NOMO-1 (cell line): ENCODE measurements around the gene HCFC1.
A peak's percentile ranks its signal among the peaks of the same experiment; 100 is the strongest.
"Not testable (repeated sequence)": the region's sequence is repeated elsewhere in the genome, so short reads cannot be mapped to it uniquely, and the experiment has no call there.

Experiments used
- DNase-seq, 2 experiments: peaks; one replicate each; lab custom pipeline; 2025; ENCODE audit not compliant: unreplicated experiment in 2 of 2; lab: John Stamatoyannopoulos, UW

HCFC1 gene

DNA sequence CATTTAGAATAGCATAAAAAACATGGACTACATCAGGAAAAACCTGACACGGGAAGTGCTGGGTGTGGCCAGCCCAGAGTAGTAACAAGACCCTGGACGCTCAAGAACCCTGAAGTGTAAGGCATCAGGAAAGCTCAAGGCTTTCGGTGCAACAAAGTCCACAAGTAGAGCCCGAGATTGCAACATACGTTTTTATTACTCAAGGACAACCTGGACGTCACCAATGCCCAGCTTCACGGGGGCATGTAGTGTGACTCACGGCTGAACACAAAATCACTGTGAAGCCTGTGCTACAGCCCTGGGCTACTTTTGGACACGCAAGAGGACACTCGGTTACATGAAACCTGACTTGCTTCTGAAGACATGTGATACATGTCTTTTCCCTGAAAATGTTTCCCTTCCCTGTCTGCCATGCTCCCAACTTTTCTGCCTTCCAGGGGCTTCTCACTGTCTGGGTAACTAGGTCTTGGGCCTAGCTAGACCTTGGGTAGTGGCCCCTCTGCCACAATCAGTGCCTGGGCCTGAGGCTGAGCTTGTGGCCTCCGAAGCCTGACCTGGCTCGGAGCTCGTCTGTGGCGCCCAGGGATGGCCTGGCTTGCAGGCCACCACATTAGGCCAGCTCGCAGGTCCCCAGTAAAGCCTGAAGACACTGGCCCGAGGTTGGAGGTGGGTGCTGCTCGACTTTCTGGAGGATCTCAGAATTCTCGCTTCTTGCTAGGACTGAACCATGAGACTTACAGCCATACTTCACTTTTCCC, 38.9 kb upstream of the HCFC1 start:
- DNase-seq, result peak in 1 of 2 experiments; percentile 29

DNA sequence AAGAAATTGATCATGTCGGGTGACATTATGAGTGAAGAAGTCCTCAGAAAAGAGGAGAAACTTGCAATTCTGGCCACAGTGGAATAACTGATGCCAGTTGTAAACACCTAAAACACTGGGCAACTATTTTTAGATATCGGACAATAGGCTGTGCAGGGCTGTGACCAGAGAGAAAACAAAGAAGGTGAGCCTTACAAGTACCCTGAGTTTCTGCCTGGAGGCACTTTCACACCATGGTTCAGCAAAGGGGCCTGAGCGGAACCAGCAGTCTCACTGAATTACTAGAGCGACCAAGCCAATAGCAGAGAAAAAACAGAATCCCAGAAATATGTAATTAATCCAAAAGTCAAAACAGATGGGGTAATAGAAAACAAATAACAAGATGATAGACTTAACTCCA, 36.9 kb upstream of the HCFC1 start:
- DNase-seq, result no peak

DNA sequence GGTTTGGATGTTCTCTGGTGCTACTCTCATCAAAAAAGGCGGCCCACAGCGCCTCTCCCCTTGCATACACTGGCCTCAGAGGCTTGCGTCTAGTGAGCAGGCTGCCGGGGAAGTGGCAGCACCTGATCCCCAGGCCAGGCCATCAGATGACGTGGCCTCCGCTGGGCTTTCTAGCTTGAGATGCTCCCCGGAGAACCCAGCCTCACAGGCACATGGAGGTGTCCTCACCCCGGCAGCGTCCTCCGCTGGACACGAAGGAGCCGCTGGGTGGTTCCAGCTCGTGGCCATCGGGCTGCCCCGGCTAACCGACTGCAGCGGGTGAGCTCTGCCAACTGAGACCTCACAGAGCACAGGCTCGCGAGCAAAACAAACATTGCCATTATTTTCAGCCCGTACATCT, 35.3 kb upstream of the HCFC1 start:
- DNase-seq, result no peak

DNA sequence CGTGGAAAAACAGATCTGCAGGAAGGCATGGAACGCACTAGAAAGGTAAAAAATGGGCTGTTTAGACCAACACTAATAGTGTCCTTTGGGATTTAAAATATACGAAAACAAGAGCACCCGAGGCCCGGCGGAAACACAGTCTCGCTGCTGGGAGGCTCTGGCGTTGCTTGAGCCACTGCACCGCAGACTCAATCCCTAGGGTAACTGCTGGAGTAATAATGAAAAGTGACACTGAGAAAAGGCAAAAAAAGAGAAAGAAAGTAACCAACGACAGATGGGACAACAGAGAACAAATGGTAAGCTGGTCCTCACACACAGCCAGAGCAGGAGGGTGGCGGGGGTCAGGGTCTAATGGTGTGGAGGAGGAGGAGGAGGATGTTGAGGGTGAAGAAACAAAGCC, 32.7 kb upstream of the HCFC1 start:
- no peak for DNase-seq

DNA sequence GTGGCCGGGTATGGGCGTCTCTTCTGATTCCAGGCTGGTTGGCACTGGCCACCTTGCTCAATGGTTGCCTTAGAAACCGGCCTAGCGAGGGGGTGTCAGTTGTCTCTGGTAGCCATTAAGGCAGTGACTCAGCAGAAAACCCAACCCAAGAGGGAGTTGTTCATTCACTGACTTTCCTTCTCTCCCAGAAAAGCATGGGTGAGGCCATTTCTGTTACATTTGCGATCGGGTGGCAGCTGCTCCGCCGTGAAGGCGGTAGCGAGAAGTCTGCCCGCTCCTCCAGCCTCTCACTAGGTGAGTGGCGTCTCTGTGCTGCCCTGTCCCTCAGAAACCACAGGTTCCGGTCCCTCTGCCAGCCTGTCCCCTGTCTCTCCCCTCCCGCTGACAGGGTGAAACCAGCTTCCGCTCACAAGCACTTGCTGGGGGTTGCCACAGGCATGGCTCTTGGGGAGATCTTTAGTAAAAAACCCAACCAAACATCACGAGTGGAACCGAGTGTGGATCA, 30.6 kb upstream of the HCFC1 start:
- DNase-seq, result peak; percentile 74 to 78

DNA sequence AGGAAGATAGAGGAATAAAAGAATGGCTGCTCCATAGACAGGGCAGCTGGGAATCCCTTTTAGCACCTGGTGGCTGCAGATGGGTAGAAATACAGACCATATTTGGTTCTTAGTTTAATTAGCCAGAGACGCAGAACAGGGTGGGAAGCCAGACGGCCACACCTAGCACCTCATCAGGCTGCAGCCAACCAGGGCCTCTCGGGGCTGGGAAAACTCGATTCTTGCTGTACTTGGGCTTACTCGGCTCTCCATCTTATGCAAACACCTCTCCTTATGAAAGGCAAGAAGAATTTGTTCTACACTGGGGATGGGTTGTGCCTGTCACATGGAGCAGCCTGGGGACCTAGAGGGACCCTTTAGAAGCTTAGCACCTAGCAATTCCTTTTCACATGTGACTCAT, 28.4 kb upstream of the HCFC1 start:
- DNase-seq, result no peak

DNA sequence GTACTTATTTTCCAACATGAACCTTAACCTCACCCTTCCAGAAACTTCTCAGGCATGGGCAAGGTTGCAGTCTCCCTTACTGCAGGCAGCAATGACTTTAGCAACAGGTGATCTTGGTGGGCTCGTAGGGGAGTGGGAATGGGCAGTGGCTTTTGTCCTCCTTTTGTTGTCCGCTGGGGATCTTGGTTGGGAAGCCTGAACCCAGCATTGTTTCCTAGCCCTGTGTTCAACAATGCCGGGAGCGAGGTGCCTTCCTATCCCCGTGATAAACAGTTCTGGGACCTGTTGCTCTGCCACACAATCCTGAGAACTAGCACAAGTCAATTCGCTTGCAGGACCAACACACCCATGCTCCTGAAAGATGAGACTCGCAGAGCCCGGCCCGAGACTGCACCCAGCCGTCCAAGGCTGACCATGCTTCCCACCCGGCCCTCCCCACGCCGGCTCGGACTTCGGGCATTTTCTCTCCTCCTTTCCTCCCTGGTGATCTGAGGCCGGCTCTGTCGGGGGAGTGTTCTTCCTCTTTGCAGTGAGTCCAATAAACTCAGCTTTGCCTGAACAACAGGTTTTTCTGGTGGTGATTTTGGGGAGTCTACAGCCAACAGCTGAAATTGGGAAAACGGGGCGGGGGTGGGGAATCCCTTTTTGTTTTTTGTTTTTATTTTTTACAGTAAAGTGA, 27.9 kb upstream of the HCFC1 start:
- DNase-seq, result no peak

DNA sequence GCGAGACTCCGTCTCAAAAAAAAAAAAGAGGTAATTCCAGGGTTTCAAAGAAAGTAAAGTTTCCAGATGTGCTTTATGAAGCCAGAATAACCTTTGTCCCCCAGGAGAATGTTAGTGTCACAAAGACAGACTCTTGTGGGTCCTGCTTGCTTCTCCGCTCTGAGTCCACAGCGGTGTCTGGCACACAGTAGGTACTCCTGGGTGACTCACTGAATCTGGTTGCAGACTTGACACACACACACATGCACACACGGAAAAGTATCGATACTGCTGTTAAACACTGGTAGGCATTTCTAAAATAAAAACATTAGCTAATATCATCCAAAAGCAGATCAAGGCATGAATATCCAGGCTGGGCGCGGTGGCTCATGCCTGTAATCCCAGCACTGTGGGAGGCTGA, 23.9 kb upstream of the HCFC1 start:
- DNase-seq, result no peak

DNA sequence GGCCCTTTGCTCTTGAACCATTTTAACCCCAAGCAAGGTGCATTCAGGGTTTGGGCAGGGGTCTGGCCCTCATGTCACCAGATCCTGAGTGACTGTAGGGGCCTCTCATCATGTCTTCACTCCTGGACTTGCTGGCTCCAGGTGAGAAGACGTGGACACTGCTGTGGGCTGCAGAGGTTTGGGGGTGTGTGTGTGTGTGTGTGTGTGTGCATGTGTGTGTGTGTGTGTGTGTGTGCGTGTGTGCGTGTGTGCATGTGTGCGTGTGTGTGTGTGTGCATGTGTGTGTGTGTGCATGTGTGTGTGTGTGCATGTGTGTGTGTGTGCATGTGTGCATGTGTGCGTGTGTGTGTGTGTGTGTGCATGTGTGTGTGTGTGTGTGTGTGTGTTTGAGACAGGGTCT, 22.8 kb upstream of the HCFC1 start:
- not testable (repeated sequence) for DNase-seq

DNA sequence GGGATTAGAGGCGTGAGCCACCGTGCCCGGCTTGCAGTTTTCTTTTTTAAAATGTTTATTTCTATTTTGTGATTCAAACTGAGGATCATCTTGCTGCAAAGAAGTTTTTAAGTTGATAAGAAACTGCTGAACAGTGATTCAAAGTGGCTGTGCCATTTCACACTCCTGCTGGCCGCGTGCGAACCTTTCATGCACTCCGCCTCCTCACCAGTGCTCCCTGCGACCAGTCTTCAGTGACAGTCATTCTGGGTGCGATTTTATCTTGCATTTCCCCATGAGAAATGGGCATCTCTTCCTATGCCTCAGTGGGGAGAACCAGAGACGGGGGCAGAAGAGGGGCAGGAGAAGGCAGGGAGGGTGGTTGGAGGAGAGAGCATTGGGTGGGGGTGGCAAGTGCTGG, 22.4 kb upstream of the HCFC1 start:
- no peak for DNase-seq

DNA sequence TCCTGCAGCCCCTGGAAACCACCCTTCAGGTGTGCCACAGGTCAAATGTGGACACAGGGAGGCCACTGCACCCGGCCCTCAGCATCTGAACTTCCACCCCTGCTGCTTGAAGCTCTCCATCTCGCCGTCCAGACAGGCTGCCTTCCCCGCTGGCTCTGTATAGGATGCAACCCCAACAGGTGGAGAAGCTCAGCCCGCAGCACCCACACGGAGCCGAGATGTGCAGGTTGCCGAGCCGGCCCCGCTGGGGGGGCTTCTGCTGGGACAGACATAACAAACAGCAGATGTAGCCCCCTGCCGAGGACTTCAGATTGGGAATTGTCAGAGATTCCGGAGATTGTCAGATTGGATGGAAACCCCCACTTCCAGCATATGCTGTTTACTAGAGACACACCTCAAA, 21.5 kb upstream of the HCFC1 start:
- no peak for DNase-seq

DNA sequence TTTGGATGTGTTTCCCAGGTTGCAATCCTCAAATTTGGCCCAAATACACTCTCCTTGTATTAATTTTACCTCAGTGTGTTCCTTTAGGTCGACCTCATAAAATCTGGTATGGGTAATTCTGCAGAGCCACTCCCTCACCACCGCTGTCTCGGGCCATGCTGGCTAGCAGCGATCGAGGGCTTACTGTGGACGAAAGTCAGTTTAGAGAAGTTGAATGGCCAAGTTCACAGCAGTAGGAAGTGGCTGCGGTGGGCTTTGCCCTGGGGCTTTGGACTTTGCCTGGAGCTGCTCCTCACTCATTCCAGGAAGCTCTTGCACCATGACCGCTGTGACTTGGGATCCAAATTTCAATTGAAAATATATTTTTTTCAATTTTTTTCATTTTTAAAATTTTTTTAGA, 20.6 kb upstream of the HCFC1 start:
- DNase-seq, result peak; percentile 63 to 67

DNA sequence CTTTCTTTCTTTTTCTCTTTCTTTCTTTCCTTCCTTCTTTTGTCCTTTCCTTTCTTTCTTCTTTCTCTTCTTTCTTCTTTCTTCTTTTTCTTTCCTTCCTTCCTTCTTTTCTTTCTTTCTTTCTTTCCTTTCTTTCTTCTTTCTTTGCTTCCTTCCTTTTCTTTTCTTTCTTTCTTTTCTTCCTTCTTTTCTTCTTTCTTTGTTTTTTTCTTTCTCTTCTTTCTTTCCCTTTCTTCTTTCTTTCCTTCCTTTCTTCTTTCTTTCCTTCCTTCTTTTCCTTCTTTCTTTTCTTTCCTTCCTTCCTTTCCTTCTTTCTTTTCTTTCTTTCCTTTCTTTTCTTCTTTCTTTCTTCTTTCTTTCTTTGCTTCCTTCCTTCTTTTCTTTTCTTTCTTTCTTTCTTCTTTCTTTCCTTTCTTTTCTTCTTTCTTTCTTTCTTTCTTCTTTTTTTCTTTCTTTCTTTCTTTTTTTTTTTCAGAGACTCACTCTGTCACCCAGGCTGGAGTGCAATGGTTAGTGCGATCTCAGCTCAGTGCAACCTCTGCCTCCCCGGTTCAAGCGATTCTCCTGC, 19.5 kb upstream of the HCFC1 start:
- DNase-seq, result no peak

DNA sequence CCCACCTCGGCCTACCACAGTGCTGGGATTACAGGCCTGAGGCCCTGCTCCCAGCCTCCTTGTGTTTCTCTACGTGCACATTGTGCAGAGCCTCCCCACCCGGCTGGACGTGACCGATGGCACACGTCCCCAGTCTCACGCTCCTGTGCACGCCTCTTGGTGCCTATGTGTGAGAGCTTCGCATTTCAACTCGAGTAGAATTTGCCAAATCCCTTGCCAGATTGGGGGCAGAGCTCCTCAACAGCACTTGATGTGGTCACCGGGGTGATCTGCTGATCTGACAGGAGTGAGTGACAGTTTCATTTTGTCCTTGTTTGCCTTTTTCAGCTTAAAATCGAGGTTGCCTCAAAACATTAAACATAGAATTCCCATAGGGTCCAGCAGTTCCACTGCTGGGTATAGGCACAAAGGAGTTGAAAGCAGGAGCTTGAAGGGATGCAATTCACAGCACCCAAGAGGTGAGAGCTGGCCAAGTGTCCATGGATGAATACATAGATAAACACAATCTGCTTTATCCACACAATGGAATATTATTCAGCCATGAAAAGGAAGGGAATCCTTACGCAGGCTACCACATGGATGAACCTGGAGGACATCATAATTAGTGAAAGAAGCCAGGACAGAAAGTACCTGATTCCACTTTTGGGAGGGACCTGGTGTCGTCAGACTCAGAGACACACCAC, 18.5 kb upstream of the HCFC1 start:
- DNase-seq, result no peak

DNA sequence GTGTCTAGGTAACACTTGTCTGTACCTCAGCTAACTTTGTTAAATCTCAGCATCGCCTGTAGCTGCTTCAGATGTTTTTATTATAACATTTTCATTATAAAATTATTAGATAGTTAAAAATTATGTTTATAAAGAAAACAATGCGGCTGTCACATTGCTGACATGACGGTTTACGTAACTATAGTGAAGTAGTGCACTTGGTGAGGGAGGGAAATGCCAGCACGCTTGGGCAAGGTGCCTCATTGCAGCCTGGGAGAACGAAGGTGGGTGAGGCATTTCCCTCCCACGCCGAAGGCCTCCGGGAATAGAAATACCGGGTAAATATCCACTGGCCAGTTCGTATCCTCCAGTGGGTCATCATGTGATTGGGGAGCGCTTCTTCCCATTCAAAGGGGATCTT, 16.9 kb upstream of the HCFC1 start:
- no peak for DNase-seq

DNA sequence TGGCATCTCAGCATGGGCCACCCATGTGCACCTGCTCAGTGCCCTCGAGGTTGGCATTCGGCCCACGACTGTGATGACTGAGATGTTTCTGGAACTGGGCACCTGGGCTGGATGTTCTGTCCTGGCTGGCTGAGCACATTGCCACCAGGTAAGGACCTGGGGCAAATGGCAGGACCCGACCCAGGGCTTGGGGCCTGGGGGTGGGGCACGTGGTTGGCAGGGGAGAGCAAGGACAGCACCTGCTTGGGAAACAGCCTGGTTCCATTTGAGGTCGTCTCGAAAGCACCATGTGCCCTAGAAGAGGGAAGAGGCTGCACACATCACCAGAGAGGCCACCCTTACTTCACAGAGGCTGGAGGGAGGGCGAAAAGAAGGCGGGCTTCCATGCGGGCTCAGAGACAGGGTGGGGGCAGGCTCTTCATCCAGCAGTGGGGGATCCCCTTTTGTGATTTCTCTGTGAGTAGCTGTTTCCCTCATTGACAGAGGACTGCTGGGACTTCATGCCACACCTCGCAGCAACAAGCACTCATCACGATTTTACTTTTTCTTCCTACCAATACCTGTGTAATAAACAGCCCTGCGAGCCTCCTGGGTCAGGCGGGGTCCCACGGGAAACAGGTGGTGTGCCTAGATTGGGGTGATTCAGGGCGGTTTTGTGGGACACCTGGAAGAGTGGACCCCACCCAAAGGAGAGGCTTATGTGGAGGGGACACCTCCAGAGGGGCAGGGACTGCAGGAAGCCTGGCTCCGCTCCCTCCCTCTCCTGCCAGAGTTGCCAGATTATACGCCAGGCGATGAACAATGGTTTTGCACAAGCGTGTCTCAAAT, 12.9 kb upstream of the HCFC1 start:
- DNase-seq, result peak in 1 of 2 experiments; percentile 11

DNA sequence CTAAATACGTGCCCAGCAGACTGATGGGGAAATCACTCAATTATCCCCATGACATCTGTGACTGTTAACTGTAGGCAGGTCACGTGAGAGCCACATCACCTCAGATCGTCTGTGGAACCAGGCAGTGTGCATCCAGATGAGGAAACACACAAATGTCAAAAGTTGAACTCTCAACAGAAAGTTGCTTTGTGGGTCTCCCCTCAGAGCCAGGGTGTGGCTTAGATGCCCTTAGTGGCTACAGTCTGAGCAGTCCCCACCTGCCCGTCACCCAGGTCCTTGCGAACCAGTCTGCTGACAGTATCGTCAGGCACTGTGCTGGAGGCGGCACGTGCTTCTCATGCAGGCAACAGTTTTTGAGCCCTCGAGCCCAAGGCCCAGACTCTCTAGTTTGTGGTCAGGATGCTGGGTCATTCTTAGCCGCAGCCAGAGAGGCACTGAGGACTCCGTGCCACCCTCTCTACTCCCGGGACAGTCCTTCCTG, 11.7 kb upstream of the HCFC1 start:
- DNase-seq, result peak in 1 of 2 experiments; percentile 49

DNA sequence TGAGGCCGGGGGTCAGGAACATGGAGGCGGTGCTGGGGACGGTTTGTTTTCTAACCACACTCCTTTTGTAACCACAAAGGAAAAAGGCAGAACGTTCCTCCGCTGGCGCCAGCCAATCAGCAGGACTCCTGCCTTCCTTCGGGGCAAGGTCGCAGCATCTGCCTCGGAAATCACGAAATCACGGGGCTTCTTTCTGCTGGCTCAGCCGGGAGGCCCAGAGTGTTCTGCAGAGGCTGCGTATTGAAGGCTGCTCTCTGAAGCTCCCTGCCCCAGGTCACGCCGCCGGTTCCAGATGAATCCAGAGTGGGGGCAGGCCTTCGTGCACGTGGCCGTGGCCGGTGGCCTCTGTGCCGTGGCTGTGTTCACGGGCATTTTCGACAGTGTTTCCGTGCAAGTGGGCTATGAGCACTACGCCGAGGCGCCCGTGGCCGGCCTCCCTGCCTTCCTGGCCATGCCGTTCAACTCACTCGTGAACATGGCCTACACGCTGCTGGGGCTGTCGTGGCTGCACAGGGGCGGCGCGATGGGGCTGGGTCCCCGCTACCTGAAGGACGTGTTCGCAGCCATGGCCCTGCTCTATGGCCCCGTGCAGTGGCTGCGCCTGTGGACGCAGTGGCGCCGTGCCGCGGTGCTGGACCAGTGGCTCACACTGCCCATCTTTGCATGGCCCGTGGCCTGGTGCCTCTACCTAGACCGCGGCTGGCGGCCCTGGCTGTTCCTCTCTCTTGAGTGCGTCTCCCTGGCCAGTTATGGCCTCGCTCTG, 10.3 kb upstream of the HCFC1 start:
- DNase-seq, result peak; percentile 72 to 75

DNA sequence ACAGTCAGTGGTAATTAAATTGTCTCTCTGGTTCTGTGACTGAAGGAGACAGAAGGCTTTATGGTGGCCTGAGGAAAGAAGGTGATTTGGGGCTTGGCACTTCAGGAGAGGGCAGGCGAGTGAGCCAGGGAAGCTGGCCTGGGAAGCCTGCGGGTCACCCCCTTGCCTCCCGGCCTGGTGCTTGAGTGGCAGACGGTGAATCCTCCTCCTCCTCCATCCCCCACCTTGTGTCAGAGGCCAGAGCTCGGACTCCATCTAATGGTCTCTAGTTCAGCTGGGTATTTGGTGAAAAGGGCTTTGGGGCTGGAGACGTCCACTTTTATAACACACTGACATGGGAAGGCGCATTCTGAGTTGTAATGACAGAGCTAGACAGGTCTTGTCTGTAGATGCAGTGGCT, 9.6 kb upstream of the HCFC1 start:
- DNase-seq, result no peak

DNA sequence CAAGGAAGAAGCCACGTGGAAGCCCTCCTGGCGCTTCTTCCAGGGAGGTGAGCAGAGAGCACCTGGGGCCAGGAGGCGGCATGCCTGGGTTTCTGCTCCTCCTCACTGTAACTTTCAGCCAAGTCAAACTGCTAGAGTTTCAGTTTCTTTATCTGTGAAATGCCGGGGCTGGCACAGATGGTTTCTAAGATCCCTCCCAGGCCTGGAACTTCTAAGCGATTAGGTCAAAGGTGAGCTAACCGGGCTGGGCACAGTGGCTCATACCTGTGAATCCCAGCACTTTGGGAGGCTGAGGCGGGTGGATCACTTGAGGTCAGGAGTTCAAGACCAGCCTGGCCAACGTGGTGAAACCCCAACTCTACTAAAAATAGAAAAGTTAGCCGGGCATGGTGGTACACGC, 8.8 kb upstream of the HCFC1 start:
- DNase-seq, result not testable (repeated sequence)
